ENCODE data around the gene PTPN13.

- no peak for TF ChIP-seq CTCF (IDR thresholded peaks at IDR 0.05; ENCODE audit: borderline replicate concordance, extremely low read depth, low read length, poor library complexity, severe bottlenecking)
- no peak for TF ChIP-seq EZH2 (IDR thresholded peaks at IDR 0.05; ENCODE audit: borderline replicate concordance, low read depth, low read length, severe bottlenecking)
Observed at GRCh38 chr4:86845593-86845992, 251.5 kb downstream of the PTPN13 start.
